Neural progenitor cell (in vitro differentiated cells): ENCODE measurements around the gene MAPK9. TPM values are rescaled to one million over a fixed set of nuclear protein-coding genes. Genes with fewer than 3 reads are reported as not detected.

ENCODE experiments used
- DNase-seq: peaks from one replicate; pipeline ENCODE4 v3.0.0-alpha.2; 2016; ENCODE audit warnings: low spot score
- H2AFZ ChIP-seq: fragments of 200-600 bp; sonication (generic); replicated peaks from 2 replicates; pipeline ENCODE4 v1.6.1; 2016; ENCODE audit warnings: antibody characterized with exemption
- H3F3A ChIP-seq: fragments of 200-600 bp; sonication (generic); 2 replicates; pipeline ENCODE4 v1.6.1; 2016; ENCODE audit warnings: antibody characterized with exemption, low read depth
- H3K27ac ChIP-seq: fragments of 200-600 bp; sonication (generic); 2 replicates; pipeline ENCODE4 v1.5.1; 2016; ENCODE audit warnings: mild to moderate bottlenecking
- H3K27me3 ChIP-seq: fragments of 200-600 bp; sonication (generic); 2 replicates; pipeline ENCODE4 v1.6.1; 2016; ENCODE audit warnings: mild to moderate bottlenecking, moderate library complexity
- H3K36me3 ChIP-seq: fragments of 200-600 bp; sonication (generic); 2 replicates; pipeline ENCODE4 v1.5.1; 2016
- H3K4me1 ChIP-seq: fragments of 200-600 bp; sonication (generic); 2 replicates; pipeline ENCODE4 v1.6.1; 2016; ENCODE audit warnings: mixed run types
- H3K4me2 ChIP-seq: fragments of 200-600 bp; sonication (generic); 2 replicates; pipeline ENCODE4 v1.6.1; 2016
- H3K4me3 ChIP-seq: fragments of 200-600 bp; sonication (generic); 2 replicates; pipeline ENCODE4 v1.5.1; 2016
- H3K79me2 ChIP-seq: fragments of 200-600 bp; sonication (generic); 2 replicates; pipeline ENCODE4 v1.6.1; 2016; ENCODE audit warnings: low read depth
- H3K9ac ChIP-seq: fragments of 200-600 bp; sonication (generic); 2 replicates; pipeline ENCODE4 v1.6.1; 2016
- H3K9me3 ChIP-seq: fragments of 200-600 bp; sonication (generic); 2 replicates; pipeline ENCODE4 v1.5.1; 2016; ENCODE audit warnings: low read depth
- H4K20me1 ChIP-seq: fragments of 200-600 bp; sonication (generic); 2 replicates; pipeline ENCODE4 v1.6.1; 2016; ENCODE audit warnings: low read depth
- H3K27ac Mint-ChIP-seq: 3 replicates; pipeline ENCODE4 v1.8.0; 2021; ENCODE audit warnings: mixed read lengths
- H3K27me3 Mint-ChIP-seq: 2 replicates; pipeline ENCODE4 v1.8.0; 2022; ENCODE audit warnings: low read depth, mild to moderate bottlenecking, inconsistent platforms, moderate library complexity, mixed read lengths; ENCODE audit not compliant: insufficient read depth
- H3K36me3 Mint-ChIP-seq: 3 replicates; pipeline ENCODE4 v1.8.0; 2021; ENCODE audit warnings: mixed read lengths
- H3K4me1 Mint-ChIP-seq: 3 replicates; pipeline ENCODE4 v1.8.0; 2021; ENCODE audit warnings: mixed read lengths
- H3K4me3 Mint-ChIP-seq: 3 replicates; pipeline ENCODE4 v1.8.0; 2021; ENCODE audit warnings: mild to moderate bottlenecking, moderate library complexity, mixed read lengths
- H3K9me3 Mint-ChIP-seq: 3 replicates; pipeline ENCODE4 v1.8.0; 2020; ENCODE audit warnings: mixed read lengths
- CTCF ChIP-seq: fragments of 200-600 bp; sonication (generic); IDR thresholded peaks from 2 replicates; pipeline ENCODE4 v1.5.1; 2017; ENCODE audit warnings: antibody characterized with exemption, mild to moderate bottlenecking
- EZH2 ChIP-seq: fragments of 200-600 bp; sonication (generic); IDR thresholded peaks from 2 replicates; pipeline ENCODE4 v1.6.1; 2017; ENCODE audit warnings: antibody characterized with exemption, mild to moderate bottlenecking, moderate library complexity
- EZH2phosphoT487 ChIP-seq: fragments of 200-600 bp; sonication (generic); IDR thresholded peaks from 2 replicates; pipeline ENCODE4 v1.6.1; 2017; ENCODE audit warnings: antibody characterized with exemption
- total RNA-seq: library from RNA; depleted of rRNA; stranded (reverse); fragments of >200 nt; gene quantifications from 2 replicates; pipeline ENCODE4 v1.2.3, GENCODE V29; 2015; ENCODE audit warnings: low replicate concordance

The MAPK9 gene
- total RNA-seq, 1 donor from 2014 or later: 40.6 TPM

GRCh38 chr5:180305481-180305880 is 13.6 kb upstream of the MAPK9 start:
- no peak for TF ChIP-seq EZH2phosphoT487
- no peaks in the 10 kb centered on the region for H3K4me1 Mint-ChIP-seq
- H3K79me2 ChIP-seq: no peaks in the 10 kb centered on the region
- H3F3A ChIP-seq: no peaks in the 10 kb centered on the region
- no peaks in the 10 kb centered on the region for H4K20me1 ChIP-seq
- H3K27me3 ChIP-seq: no peaks in the 10 kb centered on the region
- no peak overlapping the region for H3K4me3 ChIP-seq
- H3K36me3 Mint-ChIP-seq: peaks cover 9% of the 10 kb centered on the region
- no peak overlapping the region for H3K9ac ChIP-seq
- no peaks in the 10 kb centered on the region for H3K9me3 Mint-ChIP-seq
- no peaks in the 10 kb centered on the region for H3K9me3 ChIP-seq
- H3K27ac ChIP-seq: no peak overlapping the region
- H3K36me3 ChIP-seq: no peaks in the 10 kb centered on the region
- DNase-seq: no peak
- no peak overlapping the region for H3K4me2 ChIP-seq
- H3K27ac Mint-ChIP-seq: no peak overlapping the region
- no peak overlapping the region for H3K4me3 Mint-ChIP-seq
- no peaks in the 10 kb centered on the region for H3K4me1 ChIP-seq
- no peaks in the 10 kb centered on the region for H3K27me3 Mint-ChIP-seq
- no peak overlapping the region for H2AFZ ChIP-seq

GRCh38 chr5:180304431-180305375 is 12.8 kb upstream of the MAPK9 start:
- TF ChIP-seq EZH2phosphoT487 (no peak), CTCF (no peak), EZH2 (no peak)
- Mint-ChIP-seq H3K9me3 (no peaks in the 10 kb centered on the region), H3K27ac (no peak overlapping the region), H3K27me3 (no peaks in the 10 kb centered on the region), H3K4me1 (no peaks in the 10 kb centered on the region), H3K36me3 (peaks cover 9% of the 10 kb centered on the region), H3K4me3 (no peak overlapping the region)
- H3K9ac ChIP-seq: no peak overlapping the region
- H2AFZ ChIP-seq: no peak overlapping the region
- H3K27me3 ChIP-seq: no peaks in the 10 kb centered on the region
- no peaks in the 10 kb centered on the region for H3K9me3 ChIP-seq
- H3F3A ChIP-seq: no peaks in the 10 kb centered on the region
- no peak overlapping the region for H3K4me3 ChIP-seq
- no peaks in the 10 kb centered on the region for H3K4me1 ChIP-seq
- H4K20me1 ChIP-seq: no peaks in the 10 kb centered on the region
- H3K36me3 ChIP-seq: no peaks in the 10 kb centered on the region
- no peak overlapping the region for H3K27ac ChIP-seq
- H3K4me2 ChIP-seq: no peak overlapping the region
- H3K79me2 ChIP-seq: no peaks in the 10 kb centered on the region
- DNase-seq: no peak

GRCh38 chr5:180304016-180304292 is 12.1 kb upstream of the MAPK9 start:
- H3K79me2 ChIP-seq: no peaks in the 10 kb centered on the region
- H3K27me3 Mint-ChIP-seq: no peaks in the 10 kb centered on the region
- no peaks in the 10 kb centered on the region for H3K4me1 Mint-ChIP-seq
- no peaks in the 10 kb centered on the region for H3K9me3 Mint-ChIP-seq
- H3K4me2 ChIP-seq: no peak overlapping the region
- DNase-seq: no peak
- TF ChIP-seq EZH2phosphoT487: no peak
- TF ChIP-seq EZH2: no peak
- TF ChIP-seq CTCF: no peak
- no peak overlapping the region for H3K4me3 Mint-ChIP-seq
- no peaks in the 10 kb centered on the region for H3K27me3 ChIP-seq
- no peaks in the 10 kb centered on the region for H3K36me3 ChIP-seq
- no peaks in the 10 kb centered on the region for H3F3A ChIP-seq
- no peaks in the 10 kb centered on the region for H3K9me3 ChIP-seq
- H3K27ac ChIP-seq: no peak overlapping the region
- H4K20me1 ChIP-seq: no peaks in the 10 kb centered on the region
- H3K36me3 Mint-ChIP-seq: peaks cover 9% of the 10 kb centered on the region
- no peaks in the 10 kb centered on the region for H3K4me1 ChIP-seq
- H3K27ac Mint-ChIP-seq: no peak overlapping the region
- no peak overlapping the region for H3K4me3 ChIP-seq
- H2AFZ ChIP-seq: no peak overlapping the region
- H3K9ac ChIP-seq: no peak overlapping the region
